ENCODE data around the gene TLCD5.

DNA sequence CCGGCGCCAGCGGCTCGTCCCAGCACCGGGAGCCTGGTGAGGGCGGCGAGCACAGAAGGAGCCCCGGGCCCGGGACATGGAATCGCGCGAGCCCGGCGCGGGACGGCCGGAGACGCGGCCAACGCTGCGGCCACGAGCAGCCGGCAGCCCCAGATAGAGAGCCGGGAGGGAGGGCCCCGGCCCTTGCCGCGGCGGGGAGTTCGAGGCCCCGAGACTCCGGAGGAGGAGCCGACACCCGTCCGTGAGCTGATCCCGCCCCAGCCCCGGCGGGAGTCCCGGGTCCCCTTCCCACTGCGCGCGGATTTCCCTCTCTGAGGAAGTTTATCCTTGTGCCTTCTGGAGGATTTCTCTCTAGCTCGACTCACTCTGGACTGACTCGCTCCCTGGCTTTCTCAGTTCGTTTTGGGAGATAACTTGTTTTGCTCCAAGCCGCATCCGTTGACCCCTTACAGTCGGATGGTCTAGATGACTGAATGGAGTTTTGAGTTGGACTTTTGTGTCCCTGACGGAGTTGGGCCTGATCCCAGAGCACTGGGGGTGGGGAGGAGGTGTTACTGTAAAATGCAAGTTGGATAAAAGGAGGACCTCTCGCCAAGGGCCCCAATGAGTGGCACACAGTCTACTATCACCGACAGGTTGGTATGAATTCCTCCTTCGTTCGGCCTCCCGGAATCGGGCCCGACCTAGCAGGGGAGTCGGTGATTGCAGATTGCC is 11.7 kb downstream of the TLCD5 start:
- TF ChIP-seq POLR2AphosphoS5 (IDR thresholded peaks at IDR 0.05) (no peak), CTCF (IDR thresholded peaks at IDR 0.05) (no peak), EP300 (IDR thresholded peaks at IDR 0.05) (no peak)

Data from stomach (tissue), 4 donors.